Epithelial cell of proximal tubule (primary cell): ENCODE results near the gene AGTR1. TPM values are rescaled to one million over a fixed set of nuclear protein-coding genes. Genes with fewer than 3 reads are reported as not detected.

Experiments
- DNase-seq: peaks from one replicate; pipeline ENCODE4 v3.0.0-alpha.2; 2011; ENCODE audit warnings: low read depth
- H3K4me3 ChIP-seq: 2 replicates; pipeline ENCODE4 v1.5.1; 2011; ENCODE audit warnings: low read depth, mild to moderate bottlenecking, low read length
- total RNA-seq: library from RNA; depleted of rRNA; stranded (reverse); fragments of >200 nt; gene quantifications from 2 replicates; pipeline ENCODE4 v1.2.3, GENCODE V29; 2015
- TF ChIP-seq, protein P1 (sequence below): conservative IDR thresholded peaks from 2 replicates; pipeline ENCODE4 v1.5.1; 2012; ENCODE audit warnings: low read depth, mild to moderate bottlenecking, low read length

Gene AGTR1
- total RNA-seq, 1 donor from 2014 or later, result 0.12 TPM

- no peak for DNase-seq
- no peak overlapping the region for H3K4me3 ChIP-seq
- TF ChIP-seq, protein P1, sequence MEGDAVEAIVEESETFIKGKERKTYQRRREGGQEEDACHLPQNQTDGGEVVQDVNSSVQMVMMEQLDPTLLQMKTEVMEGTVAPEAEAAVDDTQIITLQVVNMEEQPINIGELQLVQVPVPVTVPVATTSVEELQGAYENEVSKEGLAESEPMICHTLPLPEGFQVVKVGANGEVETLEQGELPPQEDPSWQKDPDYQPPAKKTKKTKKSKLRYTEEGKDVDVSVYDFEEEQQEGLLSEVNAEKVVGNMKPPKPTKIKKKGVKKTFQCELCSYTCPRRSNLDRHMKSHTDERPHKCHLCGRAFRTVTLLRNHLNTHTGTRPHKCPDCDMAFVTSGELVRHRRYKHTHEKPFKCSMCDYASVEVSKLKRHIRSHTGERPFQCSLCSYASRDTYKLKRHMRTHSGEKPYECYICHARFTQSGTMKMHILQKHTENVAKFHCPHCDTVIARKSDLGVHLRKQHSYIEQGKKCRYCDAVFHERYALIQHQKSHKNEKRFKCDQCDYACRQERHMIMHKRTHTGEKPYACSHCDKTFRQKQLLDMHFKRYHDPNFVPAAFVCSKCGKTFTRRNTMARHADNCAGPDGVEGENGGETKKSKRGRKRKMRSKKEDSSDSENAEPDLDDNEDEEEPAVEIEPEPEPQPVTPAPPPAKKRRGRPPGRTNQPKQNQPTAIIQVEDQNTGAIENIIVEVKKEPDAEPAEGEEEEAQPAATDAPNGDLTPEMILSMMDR, result no peak
Measured at GRCh38 chr3:148790370-148790769, 92.7 kb downstream of the AGTR1 start.

DNA sequence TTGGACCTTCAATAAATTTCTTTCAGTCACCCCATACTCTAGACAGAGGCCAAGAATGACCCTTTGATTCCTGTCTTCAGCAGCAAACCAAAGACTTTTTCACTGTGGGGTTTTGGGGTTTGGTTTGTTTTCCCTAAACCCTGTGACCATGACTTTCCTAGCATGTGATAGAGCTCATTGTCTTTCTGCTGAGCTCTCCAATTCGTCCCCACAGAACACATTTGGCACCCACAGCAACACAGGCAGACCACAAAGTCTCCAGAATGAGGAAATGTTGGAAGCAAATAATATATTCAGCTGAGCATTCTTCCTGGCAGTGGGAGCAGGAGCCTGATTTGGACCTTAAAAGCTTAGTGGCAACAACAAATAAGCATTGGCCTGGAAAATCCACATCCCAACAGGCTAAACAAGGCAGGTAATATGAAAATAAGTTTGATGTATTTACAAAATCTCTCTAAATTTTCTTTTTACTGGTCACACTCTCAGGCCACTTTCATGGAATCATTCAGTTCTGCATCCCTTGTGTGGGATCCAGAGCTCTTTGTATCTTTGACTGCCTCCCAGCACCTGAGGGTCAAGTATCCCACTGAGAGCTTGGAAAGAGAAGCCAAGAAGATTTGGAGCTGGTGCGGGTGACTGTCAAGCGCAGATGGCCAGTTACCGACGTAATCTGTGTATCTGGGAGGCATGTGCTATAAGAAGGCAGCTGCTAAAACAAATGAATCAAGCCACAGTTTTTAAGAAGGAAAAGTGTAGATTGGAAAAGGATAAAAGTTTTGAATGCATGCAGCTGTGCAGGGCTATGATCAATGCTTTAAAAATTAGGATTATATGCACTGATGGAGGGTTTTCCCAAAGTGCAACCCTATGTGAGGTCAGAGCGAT lies 93.4 kb downstream of the AGTR1 start:
- TF ChIP-seq, protein P1, result no peak
- peak; percentile 39 for DNase-seq
- H3K4me3 ChIP-seq, result no peak overlapping the region

- H3K4me3 ChIP-seq, result no peak overlapping the region
- no peak for DNase-seq
- TF ChIP-seq, protein P1, result no peak
Measured at GRCh38 chr3:148791920-148792319, 94.2 kb downstream of the AGTR1 start.

DNA sequence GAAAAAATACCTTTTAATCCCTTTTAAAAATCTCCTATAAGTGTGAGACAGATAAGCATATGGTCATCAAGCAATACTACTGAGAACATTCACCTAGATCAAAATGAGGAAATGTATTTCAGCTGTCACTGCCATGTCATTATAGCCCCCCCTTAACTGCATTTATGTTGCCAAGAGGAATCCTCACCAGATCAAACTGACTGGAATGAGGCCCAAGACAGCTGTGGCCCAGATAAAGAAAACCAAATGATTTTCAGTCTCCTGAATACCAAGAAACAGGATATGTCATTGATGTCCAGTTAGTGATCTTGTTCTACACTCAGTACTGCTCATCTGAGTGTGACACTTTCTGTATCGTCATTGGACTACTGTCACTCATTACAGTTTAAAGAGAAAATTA lies 94.8 kb downstream of the AGTR1 start:
- TF ChIP-seq, protein P1, result no peak
- no peak overlapping the region for H3K4me3 ChIP-seq
- no peak for DNase-seq

Other genes with a start within 250 kb of the AGTR1 start
- not detected in 2 replicates for gene CPB1, start 129.9 kb downstream of the AGTR1 start, total RNA-seq
- not detected in 2 replicates for gene CPA3, start 167.4 kb downstream of the AGTR1 start, total RNA-seq